ENCODE data around the gene MPDU1. TPM values are rescaled to one million over a fixed set of nuclear protein-coding genes. Genes with fewer than 3 reads are reported as not detected.

MPDU1 gene
- 54.0 and 54.8 TPM in 2 replicates for total RNA-seq

GRCh38 chr17:7583253-7584109, at the start of gene MPDU1:
TSS of gene MPDU1 (plus strand) at chr17:7583852. CDS start at chr17:7583863, 11 bp downstream.

GRCh38 chr17:7548585-7549400, 34.9 kb upstream of the MPDU1 start, which contains the start of gene TNFSF12:
TSS of gene TNFSF12 (plus strand) at chr17:7549058. CDS start at chr17:7549154, 96 bp downstream.

GRCh38 chr17:7558544-7559319, 24.9 kb upstream of the MPDU1 start, which contains the start of gene TNFSF13:
TSS of gene TNFSF13 (plus strand) at chr17:7558750. CDS start at chr17:7559040, 290 bp downstream.

GRCh38 chr17:7561589-7562207, 22.0 kb upstream of the MPDU1 start, which contains the start of gene SENP3:
TSS of gene SENP3 (plus strand) at chr17:7561919. CDS start at chr17:7563077, 1,158 bp downstream.

GRCh38 chr17:7579001-7579833, 4.4 kb upstream of the MPDU1 start, which contains the start of gene CD68:
TSS of gene CD68 (plus strand) at chr17:7579638. CDS start at chr17:7579678, 40 bp downstream.

GRCh38 chr17:7589891-7590691, 6.4 kb downstream of the MPDU1 start, which contains the start of gene SOX15:
TSS of gene SOX15 (minus strand) at chr17:7590094. CDS start at chr17:7589676, 418 bp downstream.

GRCh38 chr17:7614425-7615264, 31.0 kb downstream of the MPDU1 start, which contains the start of gene FXR2:
TSS of gene FXR2 (minus strand) at chr17:7614897. CDS start at chr17:7614532, 365 bp downstream.

GRCh38 chr17:7627250-7628121, 43.8 kb downstream of the MPDU1 start, which contains the start of gene SAT2:
TSS of gene SAT2 (minus strand) at chr17:7627821. CDS start at chr17:7627635, 186 bp downstream.

GRCh38 chr17:7629939-7630571, 46.4 kb downstream of the MPDU1 start, which contains the start of gene SHBG:
TSS of gene SHBG (plus strand) at chr17:7630135. CDS start at chr17:7630173, 38 bp downstream.

Other genes with a start within 250 kb of the MPDU1 start
- gene ACAP1, start 247.3 kb upstream of the MPDU1 start, total RNA-seq, result 2.1 and 3.3 TPM in 2 replicates
- 6.8 and 16.4 TPM in 2 replicates for gene KCTD11, start 231.7 kb upstream of the MPDU1 start, total RNA-seq
- gene TMEM95, start 228.7 kb upstream of the MPDU1 start, total RNA-seq, result not detected in 2 replicates
- 0.37 and 0.57 TPM in 2 replicates for gene TNK1, start 202.8 kb upstream of the MPDU1 start, total RNA-seq
- 13.9 and 14.4 TPM in 2 replicates for gene PLSCR3, start 189.3 kb upstream of the MPDU1 start, total RNA-seq
- gene TMEM256, start 179.8 kb upstream of the MPDU1 start, total RNA-seq, result 105 and 158 TPM in 2 replicates
- gene NLGN2, start 176.0 kb upstream of the MPDU1 start, total RNA-seq, result 4.1 and 6.3 TPM in 2 replicates
- not detected in 2 replicates for gene SPEM1, start 163.5 kb upstream of the MPDU1 start, total RNA-seq
- not detected in 2 replicates for gene SPEM2, start 158.2 kb upstream of the MPDU1 start, total RNA-seq
- not detected in 2 replicates for gene SPEM3, start 155.0 kb upstream of the MPDU1 start, total RNA-seq
- gene TMEM102, start 148.4 kb upstream of the MPDU1 start, total RNA-seq, result 0.71 and 0.74 TPM in 2 replicates
- gene FGF11, start 144.3 kb upstream of the MPDU1 start, total RNA-seq, result 0.71 and 3.4 TPM in 2 replicates
- gene CHRNB1, start 138.8 kb upstream of the MPDU1 start, total RNA-seq, result 5.9 and 7.3 TPM in 2 replicates
- 14.8 and 19.0 TPM in 2 replicates for gene ZBTB4, start 104.2 kb upstream of the MPDU1 start, total RNA-seq
- gene SLC35G6, start 102.4 kb upstream of the MPDU1 start, total RNA-seq, result not detected in 2 replicates
- gene POLR2A, start 99.5 kb upstream of the MPDU1 start, total RNA-seq, result 65.1 and 79.0 TPM in 2 replicates
- 2.1 and 4.4 TPM in 2 replicates for gene TNFSF12, start 34.8 kb upstream of the MPDU1 start, total RNA-seq
- 0.71 and 0.74 TPM in 2 replicates for gene TNFSF13, start 25.1 kb upstream of the MPDU1 start, total RNA-seq
- 61.0 and 67.3 TPM in 2 replicates for gene SENP3, start 21.9 kb upstream of the MPDU1 start, total RNA-seq
- 11.2 and 16.3 TPM in 2 replicates for gene CD68, start 4.2 kb upstream of the MPDU1 start, total RNA-seq
- 0.14 and 0.18 TPM in 2 replicates for gene SOX15, start 6.2 kb downstream of the MPDU1 start, total RNA-seq
- gene FXR2, start 31.0 kb downstream of the MPDU1 start, total RNA-seq, result 41.4 and 45.7 TPM in 2 replicates
- 52.7 and 54.0 TPM in 2 replicates for gene SAT2, start 44.0 kb downstream of the MPDU1 start, total RNA-seq
- gene SHBG, start 46.3 kb downstream of the MPDU1 start, total RNA-seq, result 0.57 and 148 TPM in 2 replicates
- gene ATP1B2, start 67.1 kb downstream of the MPDU1 start, total RNA-seq, result not detected in 2 replicates
- gene TP53, start 103.6 kb downstream of the MPDU1 start, total RNA-seq, result 16.9 and 18.7 TPM in 2 replicates
- gene WRAP53, start 104.6 kb downstream of the MPDU1 start, total RNA-seq, result 3.1 and 3.4 TPM in 2 replicates
- 0.09 and 0.28 TPM in 2 replicates for gene EFNB3, start 121.3 kb downstream of the MPDU1 start, total RNA-seq
- gene DNAH2, start 133.9 kb downstream of the MPDU1 start, total RNA-seq, result 0.57 and 1.8 TPM in 2 replicates